B cell (primary cell): ENCODE results near the gene RNFT2.

Experiments
- EZH2 ChIP-seq: IDR thresholded peaks from 2 replicates; pipeline ENCODE4 v1.6.1; 2012; ENCODE audit warnings: borderline replicate concordance, low read depth, mild to moderate bottlenecking, moderate library complexity, low read length; ENCODE audit not compliant: insufficient read depth, poor library complexity, severe bottlenecking
- TF ChIP-seq, protein P1 (sequence below): fragments of 200-600 bp; IDR thresholded peaks from one replicate; pipeline ENCODE4 v1.8.0; 2022; ENCODE audit warnings: antibody characterized with exemption, mild to moderate bottlenecking

DNA sequence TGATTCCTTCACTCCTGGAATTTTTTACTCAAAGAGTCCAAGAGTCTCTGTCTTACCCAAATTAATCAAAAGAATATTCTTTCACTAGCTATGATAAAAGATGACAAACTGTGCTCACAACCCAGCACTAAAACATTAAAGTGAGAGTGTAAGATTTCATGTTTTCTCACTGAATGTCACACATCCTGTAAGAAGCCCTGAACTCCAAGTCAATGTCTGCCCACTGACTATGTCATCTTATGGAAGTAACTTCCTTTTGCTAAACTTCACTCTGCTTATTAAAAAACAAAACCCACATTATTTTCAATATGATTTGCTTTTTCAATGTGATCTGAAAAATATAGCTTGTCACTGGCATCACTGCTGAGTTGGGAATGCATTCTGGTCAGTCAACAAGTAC lies 15.9 kb upstream of the RNFT2 start:
- TF ChIP-seq, protein P1, sequence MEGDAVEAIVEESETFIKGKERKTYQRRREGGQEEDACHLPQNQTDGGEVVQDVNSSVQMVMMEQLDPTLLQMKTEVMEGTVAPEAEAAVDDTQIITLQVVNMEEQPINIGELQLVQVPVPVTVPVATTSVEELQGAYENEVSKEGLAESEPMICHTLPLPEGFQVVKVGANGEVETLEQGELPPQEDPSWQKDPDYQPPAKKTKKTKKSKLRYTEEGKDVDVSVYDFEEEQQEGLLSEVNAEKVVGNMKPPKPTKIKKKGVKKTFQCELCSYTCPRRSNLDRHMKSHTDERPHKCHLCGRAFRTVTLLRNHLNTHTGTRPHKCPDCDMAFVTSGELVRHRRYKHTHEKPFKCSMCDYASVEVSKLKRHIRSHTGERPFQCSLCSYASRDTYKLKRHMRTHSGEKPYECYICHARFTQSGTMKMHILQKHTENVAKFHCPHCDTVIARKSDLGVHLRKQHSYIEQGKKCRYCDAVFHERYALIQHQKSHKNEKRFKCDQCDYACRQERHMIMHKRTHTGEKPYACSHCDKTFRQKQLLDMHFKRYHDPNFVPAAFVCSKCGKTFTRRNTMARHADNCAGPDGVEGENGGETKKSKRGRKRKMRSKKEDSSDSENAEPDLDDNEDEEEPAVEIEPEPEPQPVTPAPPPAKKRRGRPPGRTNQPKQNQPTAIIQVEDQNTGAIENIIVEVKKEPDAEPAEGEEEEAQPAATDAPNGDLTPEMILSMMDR = no peak
- TF ChIP-seq EZH2 = no peak
